Heart right ventricle (tissue), 16 donors: ENCODE measurements around the gene CRACR2A. TPM values are rescaled to one million over a fixed set of nuclear protein-coding genes. Genes with fewer than 3 reads are reported as not detected.

ENCODE experiments used
- ATAC-seq, 8 donors: fragments of 200-7000 bp; cut with Tn5 transposase; one replicate each; pipeline ENCODE4 v1.9.1; 2020; ENCODE audit warnings: mild to moderate bottlenecking in 8 of 8, moderate library complexity in 8 of 8, moderate number of reproducible peaks in 1 of 8
- DNase-seq, 2 donors: peaks; one replicate each; pipeline ENCODE4 v3.0.0-alpha.2; 2020
- H3K27ac ChIP-seq, 10 donors: fragments of 200-600 bp; sonication (generic) in 2 of 10; one replicate each; pipeline versions ENCODE4 v1.5.0 to v1.8.0; 2020 to 2022; ENCODE audit warnings: mild to moderate bottlenecking in 3 of 10
- H3K27me3 ChIP-seq, 7 donors: fragments of 200-600 bp; one replicate each; pipeline ENCODE4 v1.8.0; 2021 to 2022; ENCODE audit warnings: mild to moderate bottlenecking in 2 of 7
- H3K36me3 ChIP-seq, 9 donors: fragments of 200-600 bp; sonication (generic) in 1 of 9; one replicate each; pipeline versions ENCODE4 v1.5.0 to v1.8.0; 2020 to 2022; ENCODE audit warnings: mild to moderate bottlenecking in 2 of 9
- H3K4me1 ChIP-seq, 9 donors: fragments of 200-600 bp; sonication (generic) in 1 of 9; one replicate each; pipeline versions ENCODE4 v1.5.0 to v1.8.0; 2020 to 2022; ENCODE audit warnings: mild to moderate bottlenecking in 4 of 9
- H3K4me3 ChIP-seq, 10 donors: fragments of 200-600 bp; sonication (generic) in 2 of 10; one replicate each; pipeline versions ENCODE4 v1.5.0 to v1.8.0; 2020 to 2022; ENCODE audit warnings: mild to moderate bottlenecking in 7 of 10, moderate library complexity in 2 of 10
- H3K9me3 ChIP-seq, 11 donors: fragments of 200-600 bp in 10 of 11; sonication (generic) in 2 of 11; one replicate each; pipeline versions ENCODE4 v1.5.0 to v1.8.0; 2013 to 2022; ENCODE audit warnings: mild to moderate bottlenecking in 2 of 11, control low read depth in 1 of 11, moderate library complexity in 1 of 11
- WGBS, 2 donors: extraction: QIAGEN DNeasy Blood & Tissue Kit; methylation state at CpG; one replicate each; pipeline ENCODE4 v1.1.7; 2013; ENCODE audit warnings: inconsistent platforms in 1 of 2; 5-methylcytosine and 5-hydroxymethylcytosine counted together
- intact Hi-C, 10 donors: fragments of 100-400 bp; cut with DNase I; formaldehyde crosslinking; loops; one replicate each; pipeline versions ENCODE4 v1.11.1 to v1.14.2; 2022
- polyA plus RNA-seq, 2 donors: library from polyadenylated mRNA; stranded (reverse); fragments of 200-250 nt; gene quantifications; one replicate each; pipeline ENCODE4 v1.2.3, GENCODE V29; 2013
- total RNA-seq, 10 donors: library from RNA; stranded (reverse); fragmentation: NEBNext Ultra II Directional in 3 of 10; extraction: Animal tissue kit (Norgen Biotek cat#: 25700) in 3 of 10; gene quantifications; one replicate each; pipeline versions ENCODE4 v1.2.1 to v1.2.4, GENCODE V29; 2021 to 2023
- TF ChIP-seq, protein P1 (sequence below), 9 donors: fragments of 200-600 bp; sonication (generic) in 2 of 9; IDR thresholded peaks; one replicate each; pipeline versions ENCODE4 v1.5.0 to v1.8.0; 2021 to 2022; ENCODE audit warnings: antibody characterized with exemption in 9 of 9, mild to moderate bottlenecking in 5 of 9, moderate library complexity in 1 of 9
- donor health status: Arrhythmogenic right ventricular cardiomyopathy.
- donor health status: ischemic (EF 13 %, LVEDD 7.1; RV severe dilation, severe dysfunction).
- donor health status: healthy with polysubstance abuse.
- donor health status: DM: no; HTN: yes; CAD: no.
- donor health status: DM: no; HTN: no; CAD: no.
- donor health status: ischemic (EF 25% LVEDD 6.9; RV normal size, moderate dysfunction).
- donor health status: ischemic (EF 25% LVEDD 5.7; RV mildly dilated, moderate dysfunction).
- donor health status: healthy.
- donor health status: DM: yes; HTN: yes; CAD: no.
- donor health status: Ischemic cardiomyopathy.
- donor health status: ischemic (EF 35%, LVEDD 5.7; RV mildly dilated, moderate dysfunction).
- donor health status: nonischemic (EF 11% LVEDD 7.7; RV severe dilation, severe dysfunction).
- donor health status: DM: yes; HTN: yes; CAD: no.
- donor health status: PGD.
- donor health status: ischemic (EF 29% LVEDD 5.4; RV normal size, mild dysfunction).
- donor health status: nonischemic (EF 23%, LVEDD 6.1; RV moderate dilation, normal function).

CRACR2A gene
- total and polyA plus RNA-seq, 12 donors, result 0.64 to 10.4 (median 4.6) TPM

DNA sequence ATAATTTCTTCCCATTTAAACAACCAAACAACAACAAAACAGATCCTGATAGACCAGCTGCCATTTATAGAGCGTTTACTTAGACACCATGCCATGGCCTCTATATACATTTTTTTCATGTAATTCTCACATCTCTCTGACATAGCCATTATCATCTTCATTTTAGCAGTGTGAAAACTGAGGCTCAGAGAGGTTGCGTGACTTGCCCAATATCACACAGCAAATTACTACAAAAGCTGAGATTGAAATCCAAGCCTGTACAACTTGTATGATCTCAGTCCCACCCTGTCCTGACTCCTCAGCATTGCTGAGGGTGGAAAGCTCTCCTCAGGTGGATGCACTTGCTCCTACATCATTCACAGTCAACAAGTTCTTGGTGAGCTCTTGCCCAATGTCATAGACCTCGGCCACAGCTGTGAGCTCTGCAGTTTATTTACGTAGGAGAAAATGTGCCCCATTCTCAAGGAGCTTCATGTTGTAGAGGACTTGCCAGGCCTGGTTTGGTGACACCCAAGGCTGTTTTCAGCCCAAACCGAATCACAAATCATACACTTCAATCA, 55.5 kb downstream of the CRACR2A start:
- H3K27me3 ChIP-seq, result no peaks in the 10 kb centered on the region
- WGBS, 2 donors, result 96 to 97% methylated on average over 5 of the region's 5 CpGs
- H3K4me1 ChIP-seq, result peaks cover 0 to 11% (median 4%) of the 10 kb centered on the region in 9 donors
- ATAC-seq (no peak), DNase-seq (no peak)
- intact Hi-C loops, result no loop called here
- peak overlapping the region in 2 of 10 donors; percentile 5 to 32 for H3K27ac ChIP-seq
- H3K4me3 ChIP-seq, result no peak overlapping the region
- no peaks in the 10 kb centered on the region for H3K9me3 ChIP-seq
- TF ChIP-seq, protein P1, sequence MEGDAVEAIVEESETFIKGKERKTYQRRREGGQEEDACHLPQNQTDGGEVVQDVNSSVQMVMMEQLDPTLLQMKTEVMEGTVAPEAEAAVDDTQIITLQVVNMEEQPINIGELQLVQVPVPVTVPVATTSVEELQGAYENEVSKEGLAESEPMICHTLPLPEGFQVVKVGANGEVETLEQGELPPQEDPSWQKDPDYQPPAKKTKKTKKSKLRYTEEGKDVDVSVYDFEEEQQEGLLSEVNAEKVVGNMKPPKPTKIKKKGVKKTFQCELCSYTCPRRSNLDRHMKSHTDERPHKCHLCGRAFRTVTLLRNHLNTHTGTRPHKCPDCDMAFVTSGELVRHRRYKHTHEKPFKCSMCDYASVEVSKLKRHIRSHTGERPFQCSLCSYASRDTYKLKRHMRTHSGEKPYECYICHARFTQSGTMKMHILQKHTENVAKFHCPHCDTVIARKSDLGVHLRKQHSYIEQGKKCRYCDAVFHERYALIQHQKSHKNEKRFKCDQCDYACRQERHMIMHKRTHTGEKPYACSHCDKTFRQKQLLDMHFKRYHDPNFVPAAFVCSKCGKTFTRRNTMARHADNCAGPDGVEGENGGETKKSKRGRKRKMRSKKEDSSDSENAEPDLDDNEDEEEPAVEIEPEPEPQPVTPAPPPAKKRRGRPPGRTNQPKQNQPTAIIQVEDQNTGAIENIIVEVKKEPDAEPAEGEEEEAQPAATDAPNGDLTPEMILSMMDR (IDR thresholded peaks at IDR 0.05), result no peak
- peaks cover 0 to 26% (median 0%) of the 10 kb centered on the region in 9 donors for H3K36me3 ChIP-seq

DNA sequence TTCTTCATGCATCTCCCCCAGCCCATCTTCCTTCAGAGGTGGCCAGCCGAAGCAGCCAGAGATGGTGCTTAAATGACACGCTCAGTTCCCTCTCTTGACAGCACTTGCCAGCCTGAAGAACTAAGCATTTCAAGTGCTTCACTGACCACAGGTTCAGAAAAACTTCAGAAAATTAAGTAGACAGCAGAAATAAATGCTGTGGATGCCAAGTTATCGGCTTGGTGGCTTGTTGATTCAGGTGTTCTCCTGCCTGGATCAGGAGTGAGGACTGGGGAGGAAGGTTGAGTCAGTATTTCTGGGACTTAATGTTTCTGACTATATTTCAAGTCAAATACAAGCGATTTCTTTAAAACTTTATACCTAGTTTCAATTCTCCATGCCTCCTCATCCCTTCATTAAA, 58.2 kb downstream of the CRACR2A start:
- Histone ChIP-seq H3K4me3 (no peak overlapping the region), H3K9me3 (peaks cover 0 to 14% (median 0%) of the 10 kb centered on the region in 11 donors), H3K27ac (no peak overlapping the region), H3K4me1 (peaks cover 0 to 11% (median 4%) of the 10 kb centered on the region in 9 donors), H3K27me3 (no peaks in the 10 kb centered on the region), H3K36me3 (peaks cover 0 to 26% (median 0%) of the 10 kb centered on the region in 9 donors)
- DNase-seq, result no peak
- TF ChIP-seq, protein P1 (IDR thresholded peaks at IDR 0.05), result no peak
- WGBS, 2 donors, result 89 to 96% methylated on average over 4 of the region's 4 CpGs
- intact Hi-C loops, result no loop called here
- ATAC-seq, result no peak

DNA sequence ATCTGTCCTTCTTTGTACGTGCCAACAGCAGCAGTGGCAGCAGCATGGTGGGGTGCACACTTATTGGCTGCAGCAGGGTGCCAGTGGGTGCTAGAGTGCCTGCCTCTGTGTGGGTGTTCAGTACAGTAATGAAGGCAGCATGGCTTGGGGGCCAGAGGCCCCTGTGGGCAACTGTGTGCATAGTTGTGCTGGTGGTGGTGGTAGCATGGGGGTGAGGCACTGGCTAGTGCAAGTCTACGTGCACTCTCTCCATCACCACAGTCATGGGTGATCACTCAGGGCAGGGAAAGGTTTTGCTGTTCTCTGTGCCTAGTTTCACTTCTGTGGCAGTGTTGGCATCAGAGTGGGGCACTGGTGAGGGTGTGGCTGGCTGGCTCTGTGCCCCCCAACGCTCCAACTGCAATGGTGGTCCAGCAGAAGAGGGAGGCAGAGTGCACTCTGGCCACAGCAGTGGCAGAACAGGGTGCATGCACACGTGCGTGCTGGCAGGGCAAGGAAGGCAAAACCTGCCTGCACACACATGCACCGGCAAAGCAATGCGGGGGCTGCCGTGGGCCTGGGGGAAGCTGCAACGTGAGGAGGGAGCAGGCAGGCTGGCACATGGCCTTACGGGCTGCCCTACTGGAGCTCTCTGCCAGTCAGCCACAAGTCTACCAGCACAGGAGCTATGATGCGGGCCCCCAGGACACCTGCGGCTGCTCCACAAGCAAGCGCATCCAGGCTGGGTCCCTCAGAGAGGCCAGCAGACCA, 60.1 kb downstream of the CRACR2A start:
- Histone ChIP-seq H3K36me3 (peaks cover 0 to 26% (median 0%) of the 10 kb centered on the region in 9 donors), H3K27ac (no peak overlapping the region), H3K9me3 (peaks cover 0 to 19% (median 0%) of the 10 kb centered on the region in 11 donors), H3K4me1 (peaks cover 0 to 1% (median 0%) of the 10 kb centered on the region in 9 donors), H3K27me3 (no peaks in the 10 kb centered on the region), H3K4me3 (no peak overlapping the region)
- DNase-seq (no peak), ATAC-seq (no peak)
- TF ChIP-seq, protein P1 (IDR thresholded peaks at IDR 0.05), result no peak
- 94 to 95% methylated on average over 13 of the region's 13 CpGs for WGBS, 2 donors
- intact Hi-C loops, result no loop called here

DNA sequence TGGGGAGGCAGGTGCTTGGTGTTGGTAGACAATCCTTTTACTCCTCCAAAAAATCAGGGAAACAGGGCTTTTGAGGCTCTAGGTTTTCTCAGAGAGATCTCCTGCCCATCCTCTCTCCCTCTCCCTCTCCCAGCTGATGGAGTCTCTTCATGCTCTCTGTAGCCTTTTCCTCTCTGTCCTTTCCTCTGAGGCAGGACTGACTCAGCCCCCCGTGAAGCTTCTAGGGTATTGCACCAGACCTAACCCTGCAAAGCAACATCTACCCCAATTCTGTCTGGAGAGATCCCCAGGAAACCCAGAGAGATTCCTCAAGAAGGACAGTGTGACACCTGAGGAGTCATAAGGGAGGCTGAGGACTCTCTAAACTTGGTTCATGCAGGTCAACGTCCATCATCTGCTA, 66.4 kb downstream of the CRACR2A start:
- DNase-seq, result no peak
- Histone ChIP-seq H3K36me3 (no peaks in the 10 kb centered on the region), H3K4me1 (peaks cover 0 to 38% (median 21%) of the 10 kb centered on the region in 9 donors), H3K27ac (peak overlapping the region in 5 of 10 donors; percentile 39 to 74 (median 62)), H3K4me3 (no peak overlapping the region), H3K27me3 (no peaks in the 10 kb centered on the region), H3K9me3 (peaks cover 0 to 19% (median 0%) of the 10 kb centered on the region in 11 donors)
- TF ChIP-seq, protein P1 (IDR thresholded peaks at IDR 0.05), result no peak
- intact Hi-C loops, result loop anchor here in 3 of 10 donors (10.0 kb wide), 3 partner anchors 88 to 382 kb away; no protein-coding TSS in a partner anchor
- WGBS, 2 donors, result 59 to 89% methylated on average over 2 of the region's 2 CpGs
- ATAC-seq, result no peak
